ENCODE data around the gene FLT3LG. TPM values are rescaled to one million over a fixed set of nuclear protein-coding genes. Genes with fewer than 3 reads are reported as not detected.

Gene FLT3LG
- total RNA-seq, 1 experiment from 2014 or later = 5.1 TPM

DNA sequence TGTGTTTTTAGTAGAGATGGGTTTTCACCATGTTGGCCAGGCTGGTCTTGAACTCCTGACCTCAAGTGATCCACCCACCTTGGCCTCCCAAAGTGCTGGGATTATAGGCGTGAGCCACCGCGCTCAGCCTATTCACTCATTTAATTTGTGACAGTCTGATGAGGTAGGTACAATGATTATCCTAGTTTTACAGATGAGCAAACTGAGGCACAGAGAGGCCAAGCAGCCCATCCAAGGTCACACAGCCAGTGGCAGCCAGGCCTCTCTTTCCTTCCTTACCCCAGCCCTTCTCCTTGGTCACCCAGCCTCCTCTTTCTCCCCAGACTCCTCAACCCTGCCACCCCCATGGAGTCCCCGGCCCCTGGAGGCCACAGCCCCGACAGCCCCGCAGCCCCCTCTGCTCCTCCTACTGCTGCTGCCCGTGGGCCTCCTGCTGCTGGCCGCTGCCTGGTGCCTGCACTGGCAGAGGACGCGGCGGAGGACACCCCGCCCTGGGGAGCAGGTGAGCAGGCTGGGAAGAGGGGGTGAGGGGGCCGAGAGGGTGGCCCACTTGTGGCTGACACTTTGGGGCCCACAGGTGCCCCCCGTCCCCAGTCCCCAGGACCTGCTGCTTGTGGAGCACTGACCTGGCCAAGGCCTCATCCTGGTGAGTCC is 6.1 kb downstream of the FLT3LG start:
- ChIA-PET CTCF (no interaction called here), POLR2A (ENCODE audit: unreplicated experiment) (no interaction called here)
- Histone ChIP-seq H3K27ac (no peak overlapping the region), H3F3A (ENCODE audit: insufficient read depth, low read depth) (peaks cover 18% of the 10 kb centered on the region; the same call in 1 of the 2 replicates), H3K4me3 (no peak overlapping the region), H3K79me2 (ENCODE audit: low read depth) (no peaks in the 10 kb centered on the region), H3K4me2 (no peak overlapping the region), H3K36me3 (ENCODE audit: low read depth) (no peaks in the 10 kb centered on the region), H2AFZ (no peak overlapping the region), H3K9me3 (ENCODE audit: insufficient read depth, low read depth) (no peaks in the 10 kb centered on the region), H3K27me3 (ENCODE audit: insufficient read depth, low read depth) (no peaks in the 10 kb centered on the region), H3K9me2 (ENCODE audit: insufficient read depth) (no peaks in the 10 kb centered on the region), H4K20me1 (ENCODE audit: insufficient read depth) (no peaks in the 10 kb centered on the region), H3K4me1 (replicated peaks; ENCODE audit: insufficient read depth) (no peaks in the 10 kb centered on the region)
- no TSS peak for BruUV-seq (replicated peaks)
- TF ChIP-seq, protein P1, sequence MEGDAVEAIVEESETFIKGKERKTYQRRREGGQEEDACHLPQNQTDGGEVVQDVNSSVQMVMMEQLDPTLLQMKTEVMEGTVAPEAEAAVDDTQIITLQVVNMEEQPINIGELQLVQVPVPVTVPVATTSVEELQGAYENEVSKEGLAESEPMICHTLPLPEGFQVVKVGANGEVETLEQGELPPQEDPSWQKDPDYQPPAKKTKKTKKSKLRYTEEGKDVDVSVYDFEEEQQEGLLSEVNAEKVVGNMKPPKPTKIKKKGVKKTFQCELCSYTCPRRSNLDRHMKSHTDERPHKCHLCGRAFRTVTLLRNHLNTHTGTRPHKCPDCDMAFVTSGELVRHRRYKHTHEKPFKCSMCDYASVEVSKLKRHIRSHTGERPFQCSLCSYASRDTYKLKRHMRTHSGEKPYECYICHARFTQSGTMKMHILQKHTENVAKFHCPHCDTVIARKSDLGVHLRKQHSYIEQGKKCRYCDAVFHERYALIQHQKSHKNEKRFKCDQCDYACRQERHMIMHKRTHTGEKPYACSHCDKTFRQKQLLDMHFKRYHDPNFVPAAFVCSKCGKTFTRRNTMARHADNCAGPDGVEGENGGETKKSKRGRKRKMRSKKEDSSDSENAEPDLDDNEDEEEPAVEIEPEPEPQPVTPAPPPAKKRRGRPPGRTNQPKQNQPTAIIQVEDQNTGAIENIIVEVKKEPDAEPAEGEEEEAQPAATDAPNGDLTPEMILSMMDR (conservative IDR thresholded peaks at IDR 0.05) = no peak
- TF ChIP-seq EZH2 (IDR thresholded peaks at IDR 0.05; ENCODE audit: low read depth) = no peak
- intact Hi-C loops (cut with micrococcal nuclease; ENCODE audit: unreplicated experiment) = no loop called here
- DNase-seq = no peak

DNA sequence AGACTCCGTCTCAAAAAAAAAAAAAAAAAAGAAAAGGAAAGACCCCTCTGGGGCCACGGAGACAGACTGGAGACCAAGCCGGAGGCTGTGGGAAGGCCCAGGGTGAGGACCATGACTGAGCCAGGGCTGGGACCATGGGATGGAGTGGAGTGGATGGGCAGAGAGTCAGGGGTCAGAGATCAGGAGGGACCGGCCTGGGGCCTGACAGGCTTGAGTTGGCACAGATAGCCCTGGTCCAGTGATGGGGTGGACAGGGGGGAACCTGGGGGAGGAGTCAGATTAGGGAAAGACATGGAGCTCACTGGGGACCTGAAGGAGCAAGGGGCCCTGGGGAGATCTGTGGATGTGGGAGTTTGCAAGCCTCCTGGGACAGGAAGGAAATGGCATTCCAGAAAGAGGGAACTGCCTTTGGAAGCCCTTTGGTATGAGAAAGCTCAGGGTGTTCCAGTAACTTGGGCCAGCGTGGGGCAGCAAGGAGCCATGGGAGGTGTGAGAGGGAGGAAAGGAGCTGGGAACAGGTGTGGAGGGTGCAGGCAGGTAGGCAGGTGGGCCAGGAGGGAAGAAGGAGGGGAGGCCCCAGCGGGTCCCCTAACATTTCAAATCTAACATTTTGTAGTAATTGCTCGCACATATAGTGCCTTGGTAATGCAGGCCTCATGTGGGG is 7.1 kb downstream of the FLT3LG start:
- no peak overlapping the region for H3K4me3 ChIP-seq
- H4K20me1 ChIP-seq (ENCODE audit: insufficient read depth) = no peaks in the 10 kb centered on the region
- H3K36me3 ChIP-seq (ENCODE audit: low read depth) = no peaks in the 10 kb centered on the region
- H3K79me2 ChIP-seq (ENCODE audit: low read depth) = peaks cover 4% of the 10 kb centered on the region
- POLR2A ChIA-PET (ENCODE audit: unreplicated experiment) = interaction anchor here (0.5 to 0.6 kb wide), 2 partner anchors 368 to 1208 kb away, joined by 3 to 31 read pairs; no protein-coding TSS in a partner anchor
- TF ChIP-seq EZH2 (IDR thresholded peaks at IDR 0.05; ENCODE audit: low read depth) = no peak
- TF ChIP-seq, protein P1 (conservative IDR thresholded peaks at IDR 0.05) = no peak
- H2AFZ ChIP-seq = no peak overlapping the region
- H3K9me3 ChIP-seq (ENCODE audit: insufficient read depth, low read depth) = no peaks in the 10 kb centered on the region
- no peaks in the 10 kb centered on the region for H3K9me2 ChIP-seq (ENCODE audit: insufficient read depth)
- intact Hi-C loops (cut with micrococcal nuclease; ENCODE audit: unreplicated experiment) = no loop called here
- H3K27me3 ChIP-seq (ENCODE audit: insufficient read depth, low read depth) = no peaks in the 10 kb centered on the region
- peaks cover 3% of the 10 kb centered on the region for H3K4me1 ChIP-seq (replicated peaks; ENCODE audit: insufficient read depth)
- DNase-seq = no peak
- H3K4me2 ChIP-seq = no peak overlapping the region
- no peak overlapping the region for H3K27ac ChIP-seq
- CTCF ChIA-PET = no interaction called here
- peaks cover 7% of the 10 kb centered on the region; the same call in 1 of the 2 replicates for H3F3A ChIP-seq (ENCODE audit: insufficient read depth, low read depth)
- no TSS peak for BruUV-seq (replicated peaks)

DNA sequence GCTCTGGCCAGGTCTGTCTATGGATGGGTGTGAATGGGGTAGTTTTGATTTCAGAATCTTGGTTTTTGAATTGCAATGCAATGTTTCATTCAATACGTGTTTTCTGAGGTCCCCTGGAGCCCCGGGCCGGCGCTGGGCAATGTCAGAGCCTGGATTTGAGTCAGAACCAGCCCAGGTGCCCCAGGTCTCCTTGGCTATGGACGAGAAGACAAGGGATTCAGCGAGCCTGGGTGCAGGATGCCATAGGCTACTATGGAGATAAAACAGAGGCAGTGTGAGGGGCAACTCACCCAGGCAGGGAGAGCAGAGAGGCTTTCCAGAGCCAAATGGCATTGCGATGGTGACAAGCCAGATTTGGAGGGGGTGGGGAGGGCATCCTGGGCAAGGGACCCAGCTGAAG is 12.2 kb downstream of the FLT3LG start:
- no peak for TF ChIP-seq EZH2 (IDR thresholded peaks at IDR 0.05; ENCODE audit: low read depth)
- TF ChIP-seq, protein P1 (conservative IDR thresholded peaks at IDR 0.05) = no peak
- H3K9me2 ChIP-seq (ENCODE audit: insufficient read depth) = no peaks in the 10 kb centered on the region
- H3K4me3 ChIP-seq = peak overlapping the region; percentile 71
- H3K79me2 ChIP-seq (ENCODE audit: low read depth) = peaks cover 47% of the 10 kb centered on the region
- CTCF ChIA-PET = no interaction called here
- H3K9me3 ChIP-seq (ENCODE audit: insufficient read depth, low read depth) = no peaks in the 10 kb centered on the region
- H3K4me2 ChIP-seq = peak overlapping the region; percentile 96
- peak overlapping the region; percentile 88 for H2AFZ ChIP-seq
- no peak for DNase-seq
- peaks cover 32% of the 10 kb centered on the region for H4K20me1 ChIP-seq (ENCODE audit: insufficient read depth)
- POLR2A ChIA-PET (ENCODE audit: unreplicated experiment) = no interaction called here
- H3K36me3 ChIP-seq (ENCODE audit: low read depth) = peaks cover 36% of the 10 kb centered on the region
- H3K27ac ChIP-seq = peak overlapping the region; percentile 80; the same call in 1 of the 2 replicates
- no TSS peak for BruUV-seq (replicated peaks)
- H3K4me1 ChIP-seq (replicated peaks; ENCODE audit: insufficient read depth) = peaks cover 18% of the 10 kb centered on the region
- intact Hi-C loops (cut with micrococcal nuclease; ENCODE audit: unreplicated experiment) = loop anchor here (2.0 kb wide), 1 partner anchor 391 kb away; the partner anchor contains the start of genes AKT1S1 and TBC1D17
- peaks cover 38% of the 10 kb centered on the region for H3F3A ChIP-seq (ENCODE audit: insufficient read depth, low read depth)
- no peaks in the 10 kb centered on the region for H3K27me3 ChIP-seq (ENCODE audit: insufficient read depth, low read depth)
